ENCODE data around the gene ZBTB17.
"Not testable (repeated sequence)": the region's sequence is repeated elsewhere in the genome, so short reads cannot be mapped to it uniquely, and the experiment has no call there.

The ZBTB17 gene

DNA sequence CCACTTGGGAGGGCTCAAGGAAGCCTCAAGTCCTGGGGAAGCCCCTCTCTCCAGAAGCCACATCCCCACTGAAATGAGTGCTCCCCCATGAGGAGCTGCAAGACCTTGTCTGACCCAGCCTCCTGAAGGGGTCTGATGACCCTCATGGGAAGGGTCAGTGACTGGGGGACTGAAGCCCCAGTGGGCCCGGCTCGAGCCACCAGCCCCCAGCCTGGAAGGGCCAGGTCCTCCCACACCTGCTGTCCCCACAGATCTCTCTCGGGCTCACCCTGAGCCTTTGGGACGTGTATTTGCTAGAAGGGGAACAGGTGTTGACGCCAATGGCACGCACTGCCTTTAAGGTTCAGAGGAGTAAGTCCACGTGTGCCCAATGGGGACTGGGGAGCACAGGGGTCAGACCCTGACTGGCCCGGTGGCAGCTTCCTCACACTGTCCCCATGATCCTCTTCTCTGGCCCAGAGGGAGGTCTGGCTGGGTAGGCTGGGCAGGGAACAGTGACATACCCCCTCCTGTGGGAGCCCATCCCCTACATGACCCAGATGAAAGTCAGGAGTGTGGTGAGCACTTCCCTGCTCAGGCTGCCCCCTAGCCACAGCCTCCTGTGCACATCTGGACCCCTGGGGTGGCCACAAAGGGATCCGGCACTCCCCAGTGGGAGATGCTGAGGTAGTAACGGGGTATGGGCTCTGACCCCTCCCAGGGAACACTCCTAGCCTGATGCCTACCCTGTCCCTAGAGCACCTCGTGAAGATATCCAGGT is 15.7 kb upstream of the ZBTB17 start:
- no peak for DNase-seq (ENCODE audit: low read depth, low spot score)
- H3K27ac ChIP-seq: no peak overlapping the region

DNA sequence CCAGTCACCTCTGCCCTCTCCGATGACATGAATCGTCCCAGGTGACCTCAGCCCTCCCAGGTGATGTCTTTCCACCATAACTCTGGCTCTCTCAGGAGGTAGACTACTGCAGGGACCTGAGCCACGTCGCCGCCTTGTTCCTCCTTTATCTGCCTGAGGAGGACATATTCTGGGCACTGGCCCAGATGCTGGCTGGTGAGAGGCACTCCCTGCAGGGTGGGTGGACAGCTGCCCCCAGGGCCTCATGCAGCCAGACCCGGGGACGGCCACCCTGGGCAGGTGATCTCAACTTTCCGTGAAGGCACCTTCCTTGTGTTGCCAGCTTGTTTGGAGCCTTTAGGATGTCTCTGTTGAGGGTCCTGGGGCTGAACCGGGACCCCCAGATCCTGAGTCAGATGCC is 13.9 kb upstream of the ZBTB17 start:
- H3K27ac ChIP-seq: no peak overlapping the region
- DNase-seq (ENCODE audit: low read depth, low spot score): no peak

- DNase-seq (ENCODE audit: low read depth, low spot score): no peak
- H3K27ac ChIP-seq: no peak overlapping the region
These were observed 13.2 kb upstream of the ZBTB17 start for GRCh38 chr1:15988856-15989736.

DNA sequence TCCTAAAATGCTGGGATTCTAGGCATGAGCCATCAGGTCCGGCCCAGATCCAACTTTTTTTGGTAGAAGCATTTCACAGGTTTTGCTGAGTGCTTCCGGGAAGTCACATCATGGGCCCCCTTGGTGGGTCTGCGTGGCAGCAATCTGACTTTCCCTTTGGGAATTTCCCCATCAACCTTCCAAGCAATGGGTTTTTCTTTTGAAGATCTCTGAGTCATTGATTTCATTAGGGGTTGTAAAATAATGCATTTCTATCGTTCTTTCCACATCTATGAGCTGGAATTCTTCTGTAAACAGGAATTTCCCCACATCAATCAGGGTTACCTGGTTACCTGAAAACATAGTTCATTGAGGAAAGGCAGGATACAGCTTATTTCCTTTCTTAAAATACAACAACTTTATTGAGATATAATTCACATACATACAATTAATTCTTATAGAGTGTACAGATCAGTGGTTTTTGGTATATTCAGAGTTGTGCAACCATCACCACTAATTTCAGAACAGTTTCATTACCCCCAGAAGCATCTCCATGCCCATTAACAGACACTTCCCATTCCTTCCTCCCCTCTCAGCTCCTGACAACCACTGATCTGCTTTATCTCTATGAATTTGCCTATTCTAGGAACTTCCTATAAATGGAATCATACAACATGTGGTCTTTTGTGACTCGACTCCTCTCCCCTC is 9.9 kb upstream of the ZBTB17 start:
- no peak for DNase-seq (ENCODE audit: low read depth, low spot score)
- no peak overlapping the region for H3K27ac ChIP-seq

- H3K27ac ChIP-seq: no peak overlapping the region
- no peak for DNase-seq (ENCODE audit: low read depth, low spot score)
These were observed 7.4 kb upstream of the ZBTB17 start for GRCh38 chr1:15983275-15983674.

DNA sequence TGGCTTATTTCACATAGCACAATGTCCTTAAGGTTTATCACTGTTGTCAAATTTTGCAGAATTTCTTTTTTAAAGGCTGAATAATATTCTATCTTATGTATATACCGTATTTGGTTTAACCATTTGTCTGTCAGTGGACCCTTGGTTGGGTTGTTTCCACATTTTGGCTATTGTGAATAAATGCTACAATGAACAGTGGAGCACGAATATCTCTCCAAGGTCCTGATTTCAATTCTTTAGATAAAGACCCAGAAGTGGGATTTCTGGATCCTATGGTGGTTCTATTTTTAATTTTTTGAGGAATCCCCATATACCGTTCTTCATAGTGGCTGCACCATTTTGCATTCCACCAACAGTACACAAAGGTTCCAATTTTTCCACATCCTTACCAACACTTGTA is 5.8 kb upstream of the ZBTB17 start:
- no peak for DNase-seq (ENCODE audit: low read depth, low spot score)
- no peak overlapping the region for H3K27ac ChIP-seq

GRCh38 chr1:15977947-15978346 is 2.0 kb upstream of the ZBTB17 start:
- H3K27ac ChIP-seq; DNase-seq (ENCODE audit: low read depth, low spot score): not testable (repeated sequence)

- no peak for DNase-seq (ENCODE audit: low read depth, low spot score)
- peak overlapping the region; percentile 60 for H3K27ac ChIP-seq
These were observed 520 bp downstream of the ZBTB17 start for GRCh38 chr1:15975358-15975804.

GRCh38 chr1:15974855-15975254 is 1.0 kb downstream of the ZBTB17 start:
- H3K27ac ChIP-seq: peak overlapping the region; percentile 60
- no peak for DNase-seq (ENCODE audit: low read depth, low spot score)

DNA sequence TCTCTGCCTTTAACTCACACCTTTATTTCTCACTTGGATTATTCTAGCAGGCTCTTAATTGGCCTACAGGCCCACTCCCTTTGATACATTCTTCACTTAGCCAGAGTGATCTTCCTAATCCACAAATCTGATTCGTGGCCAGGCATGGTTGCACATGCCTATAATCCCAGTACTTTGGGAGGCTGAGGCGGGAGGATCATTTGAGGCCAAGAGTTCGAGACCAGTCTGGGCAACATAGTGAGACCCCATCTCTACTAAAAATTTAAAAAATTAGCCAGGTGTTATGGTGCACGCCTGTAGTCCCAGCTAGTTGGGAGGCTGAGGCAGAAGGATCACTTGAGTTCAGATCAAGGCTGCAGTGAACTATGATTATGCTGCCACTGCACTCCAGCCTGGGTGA is 2.1 kb downstream of the ZBTB17 start:
- no peak overlapping the region for H3K27ac ChIP-seq

GRCh38 chr1:15972409-15972808 is 3.5 kb downstream of the ZBTB17 start:
- DNase-seq (ENCODE audit: low read depth, low spot score): no peak
- no peak overlapping the region for H3K27ac ChIP-seq

More for the DNA sequence above, 2.1 kb downstream of the ZBTB17 start:
- DNase-seq (ENCODE audit: low read depth, low spot score): no peak

DNA sequence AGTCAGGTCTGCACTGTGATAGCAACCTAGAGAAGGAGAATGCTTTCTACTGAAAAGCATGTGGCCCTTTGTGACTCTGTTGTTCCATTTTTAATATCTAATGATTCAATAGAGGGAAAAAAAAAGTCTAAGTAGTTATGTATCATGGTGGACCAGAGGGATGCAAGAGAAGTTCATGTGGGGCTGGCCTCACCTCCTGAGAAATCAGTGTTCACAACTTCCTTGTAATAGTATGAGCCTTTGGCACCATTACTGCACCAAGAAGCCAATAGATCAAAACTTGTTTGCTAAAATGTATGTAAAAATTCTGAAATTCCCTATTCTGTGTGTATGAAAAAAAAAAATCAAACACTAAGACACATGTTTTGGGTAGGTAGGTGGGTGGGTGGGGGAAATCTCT is 5.0 kb downstream of the ZBTB17 start:
- DNase-seq (ENCODE audit: low read depth, low spot score): no peak
- no peak overlapping the region for H3K27ac ChIP-seq

GRCh38 chr1:15969321-15969880 is 6.5 kb downstream of the ZBTB17 start:
- no peak overlapping the region for H3K27ac ChIP-seq
- DNase-seq (ENCODE audit: low read depth, low spot score): no peak

DNA sequence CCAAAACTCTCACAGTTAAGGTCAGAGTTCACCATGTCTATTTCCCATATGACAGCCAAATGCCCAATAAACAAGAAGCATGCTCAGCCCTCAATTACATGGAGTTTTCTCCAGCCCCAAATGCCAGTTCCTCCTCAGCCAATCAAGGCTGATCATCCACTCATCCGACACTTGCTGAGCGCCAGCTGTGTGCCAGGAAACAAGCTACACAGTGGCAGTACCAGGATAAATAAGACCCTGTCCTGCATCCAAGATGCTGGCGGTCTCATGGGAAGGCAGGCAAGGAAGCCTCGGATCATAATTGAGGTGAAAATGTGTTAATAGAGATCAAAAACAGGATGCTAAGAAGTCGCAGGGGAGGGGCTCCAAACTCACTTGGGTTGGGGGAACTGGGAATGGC is 7.7 kb downstream of the ZBTB17 start:
- no peak for DNase-seq (ENCODE audit: low read depth, low spot score)
- H3K27ac ChIP-seq: no peak overlapping the region

- DNase-seq (ENCODE audit: low read depth, low spot score): no peak
- no peak overlapping the region for H3K27ac ChIP-seq
These were observed 9.0 kb downstream of the ZBTB17 start for GRCh38 chr1:15966956-15967344.

- no peak for DNase-seq (ENCODE audit: low read depth, low spot score)
- H3K27ac ChIP-seq: no peak overlapping the region
These were observed 9.6 kb downstream of the ZBTB17 start for GRCh38 chr1:15966081-15966955.

DNA sequence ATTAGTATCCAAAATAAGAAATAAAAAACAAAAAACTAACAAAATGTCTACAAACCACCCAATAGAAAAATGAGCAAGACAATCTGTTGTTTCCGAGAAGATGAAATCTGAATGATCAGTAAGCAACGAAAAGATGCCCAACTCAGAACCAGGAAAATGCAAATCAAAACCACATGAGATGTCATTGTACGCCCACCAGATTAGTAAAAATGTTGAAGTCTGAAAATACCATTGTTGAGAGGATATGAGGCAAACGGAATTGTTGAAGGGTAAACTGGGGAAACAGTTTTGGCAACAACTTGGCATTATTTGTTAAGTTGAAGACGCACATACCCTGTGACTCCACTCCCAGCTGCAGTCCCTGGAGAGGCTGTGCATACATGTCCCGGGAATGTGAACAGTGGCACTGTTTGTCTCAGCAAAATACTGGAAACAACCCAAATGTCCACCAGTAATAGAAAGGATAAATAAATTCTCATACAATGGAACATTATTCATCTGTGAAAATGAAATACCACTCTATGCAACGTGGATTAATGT is 10.6 kb downstream of the ZBTB17 start:
- H3K27ac ChIP-seq: no peak overlapping the region

DNA sequence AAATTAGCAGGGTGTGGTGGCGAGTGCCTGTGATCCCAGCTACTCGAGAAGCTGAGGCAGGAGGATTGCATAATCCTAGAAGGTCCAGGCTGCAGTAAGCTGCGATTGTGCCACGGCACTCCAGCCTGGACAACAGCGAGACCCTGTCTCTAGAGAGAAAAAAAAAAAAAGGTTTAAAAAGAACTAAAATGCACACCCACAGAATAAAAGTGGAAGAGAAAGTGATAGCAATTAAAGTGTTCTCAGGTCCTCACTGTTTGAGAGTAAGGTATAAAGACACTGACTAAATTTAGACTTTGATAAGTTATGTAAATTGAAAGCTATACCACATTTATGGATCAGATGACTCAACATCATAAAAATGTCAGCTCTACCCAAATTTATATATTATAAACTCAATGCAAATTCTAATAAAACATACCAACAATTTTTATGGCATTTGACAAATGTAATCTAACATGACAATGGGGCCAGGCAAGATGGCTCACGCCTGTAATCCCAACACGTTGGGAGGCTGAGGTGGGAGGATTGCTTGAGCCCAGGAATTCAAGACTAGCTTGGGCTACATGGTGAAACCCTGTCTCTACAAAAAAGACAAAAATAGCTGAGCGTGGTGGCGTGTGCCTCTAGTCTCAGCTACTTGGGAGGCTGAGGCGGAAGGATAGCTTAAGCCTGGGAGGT is 11.8 kb downstream of the ZBTB17 start:
- no peak overlapping the region for H3K27ac ChIP-seq
- DNase-seq (ENCODE audit: low read depth, low spot score): no peak

More for the DNA sequence above, 10.6 kb downstream of the ZBTB17 start:
- no peak for DNase-seq (ENCODE audit: low read depth, low spot score)

All from epithelial cell of prostate (primary cell).